HG03571 (cell line): ENCODE data around the gene ZFYVE1.

ENCODE experiments used
- ATAC-seq: cut with Tn5 transposase; IDR thresholded peaks from one replicate; pipeline ENCODE4 v1.9.1; 2021; ENCODE audit not compliant: unreplicated experiment

Gene ZFYVE1

DNA sequence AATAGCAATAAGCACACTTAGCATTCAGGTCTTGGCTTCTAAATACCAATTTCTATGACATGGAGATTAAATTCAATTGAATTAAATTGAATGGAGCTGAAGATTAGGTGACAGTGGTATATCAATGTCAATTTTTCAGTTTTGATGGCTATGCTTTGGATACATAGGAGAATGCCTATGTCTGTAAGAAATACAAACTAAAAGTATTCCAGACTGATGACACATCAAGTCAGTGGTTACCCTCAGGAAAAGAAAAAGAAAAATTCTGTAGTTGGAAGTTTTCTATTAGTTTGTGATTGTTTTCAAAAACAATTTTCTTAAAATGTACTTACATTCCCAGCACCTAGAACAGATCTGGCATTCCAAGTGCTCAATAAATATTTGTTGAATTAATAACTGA, 105.5 kb downstream of the ZFYVE1 start:
- ATAC-seq: no peak

DNA sequence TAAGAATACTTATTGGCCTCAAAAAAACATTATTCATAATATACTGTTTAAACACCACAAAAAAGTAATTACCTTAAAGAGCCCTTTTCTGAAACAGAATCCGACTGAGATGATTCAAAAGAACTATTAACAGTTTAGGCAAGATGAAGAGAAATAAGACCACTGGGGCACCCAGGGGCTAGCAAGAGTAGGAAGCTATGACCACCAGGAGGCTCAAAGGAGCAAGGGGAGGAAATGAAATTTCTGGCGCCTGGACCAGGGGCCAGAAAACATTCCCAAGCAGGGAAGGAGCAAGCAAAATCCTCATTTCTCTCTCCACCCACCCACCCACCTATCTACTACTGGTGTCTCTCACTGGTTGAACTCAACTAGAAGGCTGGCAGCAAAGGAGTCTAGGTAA, 106.9 kb downstream of the ZFYVE1 start:
- ATAC-seq: no peak
